OCI-LY7 (cell line): ENCODE measurements around the gene ARIH2.

Experiments used
- EZH2phosphoT487 ChIP-seq: fragments of 200-600 bp; sonication (generic); IDR thresholded peaks from 2 replicates; pipeline ENCODE4 v1.6.1; 2018; ENCODE audit warnings: low read depth, borderline replicate concordance, mild to moderate bottlenecking, mixed run types, antibody characterized with exemption, low read length, moderate library complexity, mixed read lengths
- TF ChIP-seq, protein P1 (sequence below): fragments of 200-600 bp; sonication (generic); conservative IDR thresholded peaks from 2 replicates; pipeline ENCODE4 v1.5.1; 2014; ENCODE audit warnings: mild to moderate bottlenecking, antibody characterized with exemption, low read length, moderate library complexity, mixed read lengths

DNA sequence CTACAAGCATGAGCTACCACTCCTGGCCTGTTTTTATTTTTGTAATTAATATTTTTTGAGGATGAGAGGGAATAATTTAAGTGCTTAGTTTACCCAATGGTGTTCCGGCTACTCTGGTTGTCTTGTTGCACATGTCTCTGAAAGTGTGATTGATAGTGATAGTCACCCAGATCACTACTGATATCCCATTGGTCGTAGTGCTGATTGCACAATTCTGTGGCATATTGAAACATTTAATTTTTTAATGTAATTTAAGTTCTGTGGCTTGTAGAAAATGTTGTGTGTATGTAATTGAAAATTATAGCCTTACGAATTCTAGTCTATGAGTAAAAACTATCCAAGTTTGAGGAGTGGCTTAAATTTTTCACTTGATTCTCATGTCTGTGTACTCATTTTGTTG is 11.9 kb downstream of the ARIH2 start:
- TF ChIP-seq, protein P1, sequence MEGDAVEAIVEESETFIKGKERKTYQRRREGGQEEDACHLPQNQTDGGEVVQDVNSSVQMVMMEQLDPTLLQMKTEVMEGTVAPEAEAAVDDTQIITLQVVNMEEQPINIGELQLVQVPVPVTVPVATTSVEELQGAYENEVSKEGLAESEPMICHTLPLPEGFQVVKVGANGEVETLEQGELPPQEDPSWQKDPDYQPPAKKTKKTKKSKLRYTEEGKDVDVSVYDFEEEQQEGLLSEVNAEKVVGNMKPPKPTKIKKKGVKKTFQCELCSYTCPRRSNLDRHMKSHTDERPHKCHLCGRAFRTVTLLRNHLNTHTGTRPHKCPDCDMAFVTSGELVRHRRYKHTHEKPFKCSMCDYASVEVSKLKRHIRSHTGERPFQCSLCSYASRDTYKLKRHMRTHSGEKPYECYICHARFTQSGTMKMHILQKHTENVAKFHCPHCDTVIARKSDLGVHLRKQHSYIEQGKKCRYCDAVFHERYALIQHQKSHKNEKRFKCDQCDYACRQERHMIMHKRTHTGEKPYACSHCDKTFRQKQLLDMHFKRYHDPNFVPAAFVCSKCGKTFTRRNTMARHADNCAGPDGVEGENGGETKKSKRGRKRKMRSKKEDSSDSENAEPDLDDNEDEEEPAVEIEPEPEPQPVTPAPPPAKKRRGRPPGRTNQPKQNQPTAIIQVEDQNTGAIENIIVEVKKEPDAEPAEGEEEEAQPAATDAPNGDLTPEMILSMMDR: no peak
- no peak for TF ChIP-seq EZH2phosphoT487
